NCI-H2196 treated with DMSO at 0.1 percent for 48 hours (cell line): ENCODE data around the gene GZMM.
A peak's percentile ranks its signal among the peaks of the same experiment; 100 is the strongest.
"Not testable (repeated sequence)": the region's sequence is repeated elsewhere in the genome, so short reads cannot be mapped to it uniquely, and the experiment has no call there.

Experiments
- DNase-seq: peaks from one replicate; lab custom pipeline; 2025; ENCODE audit not compliant: unreplicated experiment; lab: John Stamatoyannopoulos, UW

GZMM gene

GRCh38 chr19:580274-580835 lies 36.5 kb downstream of the GZMM start:
- no peak for DNase-seq

- no peak for DNase-seq
These were observed 37.7 kb downstream of the GZMM start for GRCh38 chr19:581399-582111.

DNA sequence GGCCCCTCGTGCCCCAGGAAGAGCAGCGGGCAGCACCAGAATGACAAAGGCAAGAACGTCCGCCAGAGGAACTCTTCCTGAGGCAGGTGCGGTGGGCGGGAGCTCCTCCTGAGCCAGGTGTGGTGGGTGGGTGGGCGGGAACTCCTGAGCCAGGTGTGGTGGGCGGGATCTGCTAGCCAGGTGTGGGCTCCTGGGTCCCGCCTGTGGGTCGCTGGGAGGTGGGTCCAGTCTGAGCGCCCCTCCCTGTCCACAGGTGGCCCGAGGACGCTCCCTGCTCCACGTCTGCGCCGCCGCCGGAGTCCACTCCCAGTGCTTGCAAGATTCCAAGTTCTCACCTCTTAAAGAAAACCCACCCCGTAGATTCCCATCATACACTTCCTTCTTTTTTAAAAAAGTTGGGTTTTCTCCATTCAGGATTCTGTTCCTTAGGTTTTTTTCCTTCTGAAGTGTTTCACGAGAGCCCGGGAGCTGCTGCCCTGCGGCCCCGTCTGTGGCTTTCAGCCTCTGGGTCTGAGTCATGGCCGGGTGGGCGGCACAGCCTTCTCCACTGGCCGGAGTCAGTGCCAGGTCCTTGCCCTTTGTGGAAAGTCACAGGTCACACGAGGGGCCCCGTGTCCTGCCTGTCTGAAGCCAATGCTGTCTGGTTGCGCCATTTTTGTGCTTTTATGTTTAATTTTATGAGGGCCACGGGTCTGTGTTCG lies 38.8 kb downstream of the GZMM start:
- no peak for DNase-seq

DNA sequence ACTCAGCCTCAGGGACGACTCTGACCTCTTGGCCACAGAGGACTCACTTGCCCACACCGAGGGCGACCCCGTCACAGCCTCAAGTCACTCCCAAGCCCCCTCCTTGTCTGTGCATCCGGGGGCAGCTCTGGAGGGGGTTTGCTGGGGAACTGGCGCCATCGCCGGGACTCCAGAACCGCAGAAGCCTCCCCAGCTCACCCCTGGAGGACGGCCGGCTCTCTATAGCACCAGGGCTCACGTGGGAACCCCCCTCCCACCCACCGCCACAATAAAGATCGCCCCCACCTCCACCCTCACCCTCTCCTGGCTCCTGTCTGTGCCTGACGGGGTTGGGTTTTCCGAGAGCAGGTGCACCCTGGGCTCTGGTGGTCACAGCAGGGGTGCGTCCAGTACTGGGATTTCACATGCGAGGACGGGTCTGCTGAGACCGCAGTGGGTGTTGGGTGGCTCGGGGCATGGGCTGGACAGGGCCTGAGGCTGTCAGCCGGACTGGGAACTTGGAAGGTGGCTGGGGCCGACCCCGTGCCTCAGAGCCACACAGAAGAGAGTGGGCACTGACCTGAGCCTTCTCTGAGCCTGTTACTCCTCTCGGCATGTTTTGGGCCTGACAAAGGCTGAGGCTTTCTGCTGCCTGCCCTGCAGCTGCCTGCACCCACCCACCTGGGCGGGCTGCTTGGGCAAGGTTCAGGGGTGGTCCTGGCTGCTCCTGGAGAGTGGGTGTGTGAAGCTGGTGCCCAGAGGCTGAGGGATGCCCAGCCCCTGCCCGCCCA lies 39.5 kb downstream of the GZMM start:
- no peak for DNase-seq

GRCh38 chr19:583968-584239 lies 40.1 kb downstream of the GZMM start:
- DNase-seq, result no peak

DNA sequence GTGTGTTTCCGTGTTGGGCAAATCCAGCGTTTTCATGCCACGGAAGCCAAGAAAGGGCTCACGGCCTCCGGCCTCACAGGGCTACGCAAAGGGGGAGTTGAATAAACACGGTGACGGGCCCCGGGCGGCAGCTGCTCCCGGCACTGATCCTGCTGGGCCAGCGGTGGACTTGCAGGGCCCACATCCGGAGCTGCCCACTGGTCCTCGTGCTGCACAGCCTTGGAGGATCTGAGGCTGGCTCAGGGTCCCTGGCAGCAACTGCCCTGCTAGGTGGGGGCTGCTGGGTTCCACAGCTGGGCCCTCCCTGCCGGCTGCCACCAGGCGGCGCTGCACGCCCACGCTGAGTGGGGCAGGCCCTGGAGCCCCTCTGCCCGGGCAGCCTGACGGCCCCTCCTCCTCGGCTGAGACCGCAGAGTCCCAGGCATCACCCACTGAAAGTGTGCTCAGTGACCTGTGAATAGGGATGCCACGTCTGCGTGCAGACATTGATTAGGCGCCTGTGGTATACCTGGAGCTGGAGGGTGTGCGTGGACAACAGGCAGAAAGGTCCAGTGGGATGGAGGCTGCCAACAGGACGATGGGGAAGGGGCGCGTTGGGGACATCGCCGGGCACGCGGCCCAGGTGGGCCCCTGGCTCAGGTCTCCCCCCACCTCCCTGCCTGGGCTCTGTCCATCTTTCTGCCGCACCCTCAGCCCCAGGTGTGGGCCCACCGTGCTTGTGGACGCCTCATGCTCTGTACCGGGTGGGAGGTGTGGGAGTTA lies 40.6 kb downstream of the GZMM start:
- DNase-seq, result no peak

- DNase-seq, result not testable (repeated sequence)
These were observed 41.3 kb downstream of the GZMM start for GRCh38 chr19:585146-585545.

DNA sequence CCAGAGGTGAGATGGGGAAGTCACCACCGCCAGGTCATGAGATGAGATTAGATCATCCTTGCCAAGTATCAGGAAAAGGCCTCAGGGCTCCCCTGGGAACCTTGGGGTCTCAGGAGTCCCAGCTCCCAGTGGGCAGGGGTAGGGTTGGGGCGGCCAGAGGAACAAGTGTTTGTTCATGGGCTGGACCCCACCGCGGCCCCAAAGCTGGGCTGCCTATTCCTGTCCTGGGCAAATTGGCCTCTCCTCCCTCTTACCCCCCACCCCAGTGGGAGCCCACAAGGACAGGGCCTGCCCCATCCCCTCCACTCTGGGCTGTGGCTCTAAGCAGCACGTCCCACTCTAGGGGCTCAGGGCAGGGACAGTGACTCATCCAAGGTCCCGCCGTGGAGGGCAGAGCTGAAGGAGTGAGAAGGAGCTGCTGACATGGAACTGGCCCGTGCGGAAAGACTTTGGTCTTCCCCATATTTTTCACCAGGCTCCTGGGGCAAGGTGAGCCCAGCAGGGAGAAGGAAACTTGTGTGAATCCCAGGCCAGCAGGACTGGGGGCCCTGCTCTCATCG lies 41.8 kb downstream of the GZMM start:
- no peak for DNase-seq

DNA sequence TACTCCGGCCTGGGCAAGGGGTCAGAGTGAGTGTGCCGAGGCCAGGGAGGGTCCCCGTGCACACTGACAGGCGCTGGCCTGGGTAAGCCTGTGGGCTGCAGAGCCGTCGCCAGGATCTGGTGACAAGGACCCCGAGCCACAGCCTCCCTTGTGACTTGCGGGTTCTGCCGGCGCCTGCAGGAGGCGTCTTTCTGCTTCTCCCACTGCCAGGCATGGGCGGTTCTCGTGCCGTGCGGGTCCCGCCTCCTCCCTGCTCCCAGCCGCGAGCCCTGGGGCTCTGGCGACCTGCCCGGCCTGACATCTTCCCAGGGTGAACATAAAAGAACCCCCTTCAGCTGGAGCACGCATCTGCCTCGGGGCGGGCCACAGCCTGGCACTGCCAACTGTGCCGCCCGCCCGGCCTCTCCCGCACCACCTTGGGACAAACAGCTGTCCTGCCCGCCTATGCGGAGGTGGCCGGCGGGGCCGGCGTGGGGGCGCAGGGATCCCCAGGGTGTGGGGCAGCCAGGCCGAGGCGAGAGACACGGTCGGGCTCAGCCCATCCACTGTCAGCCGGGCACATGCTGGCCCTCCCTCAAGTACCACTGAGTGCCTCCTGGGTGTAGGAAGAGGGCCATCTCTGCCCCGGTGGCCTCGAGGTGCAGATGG lies 44.4 kb downstream of the GZMM start:
- DNase-seq, result peak; percentile 86

DNA sequence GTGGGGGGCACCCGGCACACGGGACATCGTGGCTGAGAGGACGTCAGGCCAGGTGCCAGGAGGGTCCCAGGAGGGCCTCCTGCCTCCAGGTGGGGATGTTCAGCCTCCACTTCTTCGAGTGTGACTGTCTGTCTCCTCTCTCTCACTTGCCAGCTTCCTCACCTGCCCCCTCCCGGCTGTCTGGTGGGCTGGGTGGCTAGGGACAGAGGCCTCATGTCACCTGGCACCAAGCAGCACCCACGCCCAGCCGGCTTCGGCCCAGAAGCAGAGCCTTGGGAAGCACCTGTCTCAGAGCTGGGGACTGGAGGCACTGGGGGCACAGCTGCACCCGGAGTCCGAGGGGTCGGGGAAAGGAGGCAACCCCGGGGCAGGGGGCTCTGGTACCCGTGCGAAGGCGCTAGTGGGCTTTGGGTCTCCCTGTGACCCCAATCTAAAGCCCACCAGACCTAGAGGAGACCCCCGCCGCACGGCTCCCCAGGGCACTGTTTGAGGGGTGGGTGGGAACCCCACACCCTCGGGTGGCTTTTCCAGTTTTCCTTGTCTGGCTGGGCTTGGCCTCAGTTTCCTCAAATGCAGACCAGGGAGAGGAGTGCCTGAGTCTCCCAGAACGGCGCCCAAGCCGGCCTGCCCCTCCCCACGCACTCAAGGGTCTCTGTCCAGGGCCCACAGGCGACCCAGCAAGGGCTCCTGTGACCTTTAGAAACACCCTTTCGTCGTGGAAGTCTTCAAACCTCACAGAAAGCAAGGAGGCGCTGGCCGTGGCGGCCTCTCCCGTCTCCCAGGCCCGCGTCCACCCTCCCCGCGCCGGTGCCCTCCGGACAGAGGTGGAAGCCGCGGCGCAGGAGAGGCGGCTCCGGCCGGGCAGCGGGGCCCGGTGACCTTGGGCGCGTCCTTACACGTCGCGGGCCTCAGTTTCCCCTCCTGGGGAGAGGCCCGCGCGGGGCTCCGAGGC lies 45.2 kb downstream of the GZMM start:
- DNase-seq, result no peak

DNA sequence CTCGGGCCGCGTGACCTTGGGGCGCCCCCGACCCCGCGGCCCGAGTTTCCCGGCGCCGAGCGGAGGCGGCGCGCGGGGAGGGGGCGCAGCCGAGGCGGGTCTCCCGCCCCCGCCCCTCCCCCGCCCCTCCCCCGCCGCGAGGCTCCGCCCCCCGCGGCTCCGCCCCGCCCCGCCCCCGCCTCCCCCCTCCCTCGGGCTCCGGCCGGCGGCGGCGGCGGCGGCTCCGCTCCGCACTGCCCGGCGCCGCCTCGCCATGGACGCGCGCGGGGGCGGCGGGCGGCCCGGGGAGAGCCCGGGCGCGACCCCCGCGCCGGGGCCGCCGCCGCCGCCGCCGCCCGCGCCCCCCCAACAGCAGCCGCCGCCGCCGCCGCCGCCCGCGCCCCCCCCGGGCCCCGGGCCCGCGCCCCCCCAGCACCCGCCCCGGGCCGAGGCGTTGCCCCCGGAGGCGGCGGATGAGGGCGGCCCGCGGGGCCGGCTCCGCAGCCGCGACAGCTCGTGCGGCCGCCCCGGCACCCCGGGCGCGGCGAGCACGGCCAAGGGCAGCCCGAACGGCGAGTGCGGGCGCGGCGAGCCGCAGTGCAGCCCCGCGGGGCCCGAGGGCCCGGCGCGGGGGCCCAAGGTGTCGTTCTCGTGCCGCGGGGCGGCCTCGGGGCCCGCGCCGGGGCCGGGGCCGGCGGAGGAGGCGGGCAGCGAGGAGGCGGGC lies 46.0 kb downstream of the GZMM start, which contains the start of gene HCN2:
Gene HCN2, plus strand, starts transcription at position 189 of the 703 bp plus-strand sequence. Its CDS starts 65 bp downstream, at position 254.
- no peak for DNase-seq

DNA sequence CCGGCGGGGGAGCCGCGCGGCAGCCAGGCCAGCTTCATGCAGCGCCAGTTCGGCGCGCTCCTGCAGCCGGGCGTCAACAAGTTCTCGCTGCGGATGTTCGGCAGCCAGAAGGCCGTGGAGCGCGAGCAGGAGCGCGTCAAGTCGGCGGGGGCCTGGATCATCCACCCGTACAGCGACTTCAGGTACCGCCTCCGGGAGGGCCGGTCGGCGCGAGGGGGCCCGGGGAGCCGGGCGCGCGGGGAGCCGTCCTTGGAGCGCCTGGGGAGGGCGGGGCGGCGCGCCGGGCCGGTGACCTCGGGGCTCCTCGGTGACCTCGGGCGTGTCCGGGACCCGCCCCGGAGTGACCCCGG lies 46.5 kb downstream of the GZMM start:
- no peak for DNase-seq

- DNase-seq, result no peak
These were observed 46.9 kb downstream of the GZMM start for GRCh38 chr19:590750-591098.

DNA sequence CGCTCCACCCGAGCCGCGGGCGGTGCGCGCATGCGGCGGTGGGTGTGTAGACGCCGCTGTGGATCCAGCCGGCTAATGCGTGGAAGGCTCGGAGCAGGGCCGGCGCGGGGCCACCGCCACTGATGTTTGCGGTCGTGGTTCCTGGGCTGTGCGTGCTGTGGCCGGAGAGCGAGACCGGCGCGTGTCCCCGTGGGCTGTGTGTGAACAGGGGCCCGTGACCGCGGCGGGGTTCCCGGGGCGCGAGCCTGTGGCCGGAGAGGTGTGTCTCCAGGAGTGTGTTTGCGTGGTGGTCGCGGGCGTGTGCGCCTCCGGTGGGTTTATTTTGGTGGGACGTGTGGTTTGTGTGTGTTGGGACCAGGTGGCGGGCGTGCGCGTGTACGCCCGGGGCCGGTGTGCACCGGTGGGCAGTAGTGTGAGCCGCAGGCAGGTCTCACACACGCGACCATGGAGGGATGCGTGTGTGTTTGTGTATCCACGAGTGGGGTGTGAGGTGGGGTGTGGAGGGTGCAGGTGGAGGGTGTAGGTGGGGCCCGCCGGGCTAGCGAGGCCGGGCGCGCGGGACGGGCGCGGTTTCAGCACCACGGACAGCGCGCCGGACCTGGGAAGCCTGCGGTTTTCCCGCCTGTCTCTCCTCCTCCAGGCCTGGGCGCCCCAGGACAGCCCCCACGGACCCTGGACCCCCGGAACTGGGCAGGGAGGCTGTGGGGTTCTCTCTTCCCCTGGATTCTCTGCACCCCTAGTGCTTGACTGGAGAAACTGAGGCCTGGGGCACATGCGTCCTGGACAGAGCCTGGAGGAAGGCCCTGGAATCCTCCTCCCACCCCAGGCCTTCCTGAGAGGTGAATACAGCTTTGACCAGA lies 47.5 kb downstream of the GZMM start:
- DNase-seq, result no peak

- no peak for DNase-seq
These were observed 48.2 kb downstream of the GZMM start for GRCh38 chr19:592101-592500.

GRCh38 chr19:593055-593454 lies 49.2 kb downstream of the GZMM start:
- no peak for DNase-seq

GRCh38 chr19:593505-593904 lies 49.7 kb downstream of the GZMM start:
- no peak for DNase-seq
